Testis (tissue), 2 donors: ENCODE results near the gene RDH13.

ENCODE experiments used
- POLR2A ChIP-seq: fragments of 450-650 bp; IDR thresholded peaks from one replicate; pipeline ENCODE4 v1.6.1; 2017; ENCODE audit warnings: antibody characterized with exemption, mild to moderate bottlenecking, moderate library complexity
- TF ChIP-seq, protein P1 (sequence below), 3 experiments: fragments of 450-650 bp in 2 of 3; fragments of 200-600 bp in 1 of 3; sonication (generic) in 1 of 3; IDR thresholded peaks; one replicate each; pipeline ENCODE4 v1.5.1; 2016 to 2019; ENCODE audit warnings: antibody characterized with exemption in 3 of 3, mild to moderate bottlenecking in 2 of 3, moderate library complexity in 1 of 3

- TF ChIP-seq, protein P1, sequence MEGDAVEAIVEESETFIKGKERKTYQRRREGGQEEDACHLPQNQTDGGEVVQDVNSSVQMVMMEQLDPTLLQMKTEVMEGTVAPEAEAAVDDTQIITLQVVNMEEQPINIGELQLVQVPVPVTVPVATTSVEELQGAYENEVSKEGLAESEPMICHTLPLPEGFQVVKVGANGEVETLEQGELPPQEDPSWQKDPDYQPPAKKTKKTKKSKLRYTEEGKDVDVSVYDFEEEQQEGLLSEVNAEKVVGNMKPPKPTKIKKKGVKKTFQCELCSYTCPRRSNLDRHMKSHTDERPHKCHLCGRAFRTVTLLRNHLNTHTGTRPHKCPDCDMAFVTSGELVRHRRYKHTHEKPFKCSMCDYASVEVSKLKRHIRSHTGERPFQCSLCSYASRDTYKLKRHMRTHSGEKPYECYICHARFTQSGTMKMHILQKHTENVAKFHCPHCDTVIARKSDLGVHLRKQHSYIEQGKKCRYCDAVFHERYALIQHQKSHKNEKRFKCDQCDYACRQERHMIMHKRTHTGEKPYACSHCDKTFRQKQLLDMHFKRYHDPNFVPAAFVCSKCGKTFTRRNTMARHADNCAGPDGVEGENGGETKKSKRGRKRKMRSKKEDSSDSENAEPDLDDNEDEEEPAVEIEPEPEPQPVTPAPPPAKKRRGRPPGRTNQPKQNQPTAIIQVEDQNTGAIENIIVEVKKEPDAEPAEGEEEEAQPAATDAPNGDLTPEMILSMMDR (IDR thresholded peaks at IDR 0.05): no peak
- no peak for TF ChIP-seq POLR2A
Measured at GRCh38 chr19:55062735-55063491, at the start of gene RDH13.
